ENCODE data around the gene SMIM28. TPM values are rescaled to one million over a fixed set of nuclear protein-coding genes. Genes with fewer than 3 reads are reported as not detected.

The SMIM28 gene
- total and polyA plus RNA-seq, 2 donors (not counting 1 experiment from before 2014, with no cell fraction given) = not detected

GRCh38 chr6:138331444-138331843, 46.3 kb upstream of the SMIM28 start:
- Histone ChIP-seq H3K9me3 (ENCODE audit: control insufficient read depth, insufficient read depth, low read depth, low read length) (no peaks in the 10 kb centered on the region), H3K27me3 (ENCODE audit: control insufficient read depth, insufficient read depth, low read length) (no peaks in the 10 kb centered on the region), H3K79me2 (ENCODE audit: control insufficient read depth, insufficient read depth, low read length) (no peaks in the 10 kb centered on the region), H3K9ac (ENCODE audit: insufficient read depth, low read length) (no peak overlapping the region), H2AFZ (ENCODE audit: low read length) (no peak overlapping the region), H3K36me3 (ENCODE audit: control insufficient read depth, insufficient read depth, low read length) (no peaks in the 10 kb centered on the region), H3K4me3 (replicated peaks in 1 of 4; ENCODE audit: control extremely low read depth in 1 of 4, insufficient read depth in 1 of 4, low read depth in 3 of 4, low read length in 4 of 4) (no peak overlapping the region), H3K4me1 (ENCODE audit: control insufficient read depth, extremely low read depth, insufficient read depth, low read length) (no peaks in the 10 kb centered on the region), H3K4me2 (ENCODE audit: extremely low read depth, insufficient read depth, low read length) (no peak overlapping the region), H3K27ac (ENCODE audit: insufficient read depth, low read length) (no peak overlapping the region), H4K20me1 (ENCODE audit: control insufficient read depth, extremely low read depth, insufficient read depth, low read length) (no peaks in the 10 kb centered on the region)
- DNase-seq (ENCODE audit: low read depth in 2 of 2) = no peak
- TF ChIP-seq, protein P1, sequence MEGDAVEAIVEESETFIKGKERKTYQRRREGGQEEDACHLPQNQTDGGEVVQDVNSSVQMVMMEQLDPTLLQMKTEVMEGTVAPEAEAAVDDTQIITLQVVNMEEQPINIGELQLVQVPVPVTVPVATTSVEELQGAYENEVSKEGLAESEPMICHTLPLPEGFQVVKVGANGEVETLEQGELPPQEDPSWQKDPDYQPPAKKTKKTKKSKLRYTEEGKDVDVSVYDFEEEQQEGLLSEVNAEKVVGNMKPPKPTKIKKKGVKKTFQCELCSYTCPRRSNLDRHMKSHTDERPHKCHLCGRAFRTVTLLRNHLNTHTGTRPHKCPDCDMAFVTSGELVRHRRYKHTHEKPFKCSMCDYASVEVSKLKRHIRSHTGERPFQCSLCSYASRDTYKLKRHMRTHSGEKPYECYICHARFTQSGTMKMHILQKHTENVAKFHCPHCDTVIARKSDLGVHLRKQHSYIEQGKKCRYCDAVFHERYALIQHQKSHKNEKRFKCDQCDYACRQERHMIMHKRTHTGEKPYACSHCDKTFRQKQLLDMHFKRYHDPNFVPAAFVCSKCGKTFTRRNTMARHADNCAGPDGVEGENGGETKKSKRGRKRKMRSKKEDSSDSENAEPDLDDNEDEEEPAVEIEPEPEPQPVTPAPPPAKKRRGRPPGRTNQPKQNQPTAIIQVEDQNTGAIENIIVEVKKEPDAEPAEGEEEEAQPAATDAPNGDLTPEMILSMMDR (conservative IDR thresholded peaks at IDR 0.05 in 1 of 2, IDR thresholded peaks at IDR 0.05 in 1 of 2; ENCODE audit: low read depth in 1 of 2, low read length in 2 of 2) = no peak
- TF ChIP-seq EZH2 (IDR thresholded peaks at IDR 0.05; ENCODE audit: low read length, missing control alignments) = no peak

GRCh38 chr6:138331984-138332383, 45.7 kb upstream of the SMIM28 start:
- Histone ChIP-seq H3K27ac (ENCODE audit: insufficient read depth, low read length) (no peak overlapping the region), H4K20me1 (ENCODE audit: control insufficient read depth, extremely low read depth, insufficient read depth, low read length) (no peaks in the 10 kb centered on the region), H3K79me2 (ENCODE audit: control insufficient read depth, insufficient read depth, low read length) (no peaks in the 10 kb centered on the region), H3K4me3 (replicated peaks in 1 of 4; ENCODE audit: control extremely low read depth in 1 of 4, insufficient read depth in 1 of 4, low read depth in 3 of 4, low read length in 4 of 4) (no peak overlapping the region), H3K9me3 (ENCODE audit: control insufficient read depth, insufficient read depth, low read depth, low read length) (no peaks in the 10 kb centered on the region), H3K4me2 (ENCODE audit: extremely low read depth, insufficient read depth, low read length) (no peak overlapping the region), H2AFZ (ENCODE audit: low read length) (no peak overlapping the region), H3K4me1 (ENCODE audit: control insufficient read depth, extremely low read depth, insufficient read depth, low read length) (no peaks in the 10 kb centered on the region), H3K36me3 (ENCODE audit: control insufficient read depth, insufficient read depth, low read length) (no peaks in the 10 kb centered on the region), H3K27me3 (ENCODE audit: control insufficient read depth, insufficient read depth, low read length) (no peaks in the 10 kb centered on the region), H3K9ac (ENCODE audit: insufficient read depth, low read length) (no peak overlapping the region)
- TF ChIP-seq, protein P1 (conservative IDR thresholded peaks at IDR 0.05 in 1 of 2, IDR thresholded peaks at IDR 0.05 in 1 of 2; ENCODE audit: low read depth in 1 of 2, low read length in 2 of 2) = no peak
- DNase-seq (ENCODE audit: low read depth in 2 of 2) = no peak

DNA sequence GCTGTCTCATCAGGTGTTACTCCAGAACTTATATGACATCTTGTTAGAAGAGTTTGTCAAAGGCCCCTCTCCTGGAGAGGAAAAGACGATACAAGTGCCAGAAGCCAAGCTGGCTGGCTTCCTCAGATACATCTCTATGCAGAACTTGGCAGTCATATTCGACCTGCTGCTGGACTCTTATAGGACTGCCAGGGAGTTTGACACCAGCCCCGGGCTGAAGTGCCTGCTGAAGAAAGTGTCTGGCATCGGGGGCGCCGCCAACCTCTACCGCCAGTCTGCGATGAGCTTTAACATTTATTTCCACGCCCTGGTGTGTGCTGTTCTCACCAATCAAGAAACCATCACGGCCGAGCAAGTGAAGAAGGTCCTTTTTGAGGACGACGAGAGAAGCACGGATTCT, 43.7 kb upstream of the SMIM28 start:
- H3K4me2 ChIP-seq (ENCODE audit: extremely low read depth, insufficient read depth, low read length) = no peak overlapping the region
- no peak overlapping the region for H3K9ac ChIP-seq (ENCODE audit: insufficient read depth, low read length)
- H2AFZ ChIP-seq (ENCODE audit: low read length) = no peak overlapping the region
- H3K27ac ChIP-seq (ENCODE audit: insufficient read depth, low read length) = no peak overlapping the region
- H3K79me2 ChIP-seq (ENCODE audit: control insufficient read depth, insufficient read depth, low read length) = no peaks in the 10 kb centered on the region
- H3K4me3 ChIP-seq (replicated peaks in 1 of 4; ENCODE audit: control extremely low read depth in 1 of 4, insufficient read depth in 1 of 4, low read depth in 3 of 4, low read length in 4 of 4) = no peak overlapping the region
- TF ChIP-seq EZH2 (IDR thresholded peaks at IDR 0.05; ENCODE audit: low read length, missing control alignments) = no peak
- TF ChIP-seq, protein P1 (conservative IDR thresholded peaks at IDR 0.05 in 1 of 2, IDR thresholded peaks at IDR 0.05 in 1 of 2; ENCODE audit: low read depth in 1 of 2, low read length in 2 of 2) = no peak
- no peaks in the 10 kb centered on the region for H3K27me3 ChIP-seq (ENCODE audit: control insufficient read depth, insufficient read depth, low read length)
- no peak for DNase-seq (ENCODE audit: low read depth in 2 of 2)
- no peaks in the 10 kb centered on the region for H3K9me3 ChIP-seq (ENCODE audit: control insufficient read depth, insufficient read depth, low read depth, low read length)
- H3K36me3 ChIP-seq (ENCODE audit: control insufficient read depth, insufficient read depth, low read length) = no peaks in the 10 kb centered on the region
- no peaks in the 10 kb centered on the region for H3K4me1 ChIP-seq (ENCODE audit: control insufficient read depth, extremely low read depth, insufficient read depth, low read length)
- no peaks in the 10 kb centered on the region for H4K20me1 ChIP-seq (ENCODE audit: control insufficient read depth, extremely low read depth, insufficient read depth, low read length)

All from fibroblast of lung (primary cell).